ENCODE data around the gene ISCU. TPM values are rescaled to one million over a fixed set of nuclear protein-coding genes. Genes with fewer than 3 reads are reported as not detected.
A peak's percentile ranks its signal among the peaks of the same experiment; 100 is the strongest.

The ISCU gene
- total RNA-seq, 6 experiments from 2014 or later: 36.7 to 81.8 (median 58.4) TPM

DNA sequence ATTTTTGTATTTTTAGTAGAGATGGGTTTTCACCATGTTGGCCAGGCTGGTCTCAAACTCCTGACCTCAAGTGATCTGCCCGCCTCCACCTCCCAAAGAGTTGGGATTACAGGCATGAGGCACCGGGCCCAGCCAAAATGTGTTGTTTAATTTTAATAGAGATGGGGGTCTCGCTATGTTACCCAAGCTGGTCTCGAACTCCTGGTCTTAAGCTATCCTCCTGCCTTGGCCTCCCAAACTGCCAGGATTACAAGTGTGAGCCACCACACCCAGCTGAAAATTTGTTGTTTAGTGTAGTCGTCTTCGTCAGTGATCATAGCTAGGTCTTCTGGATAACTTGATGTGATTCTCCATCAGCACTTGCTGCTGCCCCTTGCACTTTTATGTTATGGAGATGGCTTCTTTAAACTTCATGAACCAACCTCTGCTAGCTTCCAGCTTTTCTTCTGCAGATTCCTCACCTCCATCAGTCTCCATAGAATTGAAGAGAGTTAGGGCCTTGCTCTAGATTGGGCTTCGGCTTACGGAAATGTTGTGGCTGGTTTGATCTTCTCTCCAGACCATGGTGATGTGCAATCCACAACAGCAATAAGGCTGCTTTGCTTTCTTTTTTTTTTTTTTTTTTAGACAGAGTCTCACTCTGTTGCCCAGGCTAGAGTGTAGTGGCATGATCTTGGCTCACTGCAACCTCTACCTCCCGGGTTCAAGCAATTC is 13.0 kb downstream of the ISCU start:
- TF ChIP-seq POLR2A (IDR thresholded peaks at IDR 0.05): no peak
- TF ChIP-seq, protein P1, sequence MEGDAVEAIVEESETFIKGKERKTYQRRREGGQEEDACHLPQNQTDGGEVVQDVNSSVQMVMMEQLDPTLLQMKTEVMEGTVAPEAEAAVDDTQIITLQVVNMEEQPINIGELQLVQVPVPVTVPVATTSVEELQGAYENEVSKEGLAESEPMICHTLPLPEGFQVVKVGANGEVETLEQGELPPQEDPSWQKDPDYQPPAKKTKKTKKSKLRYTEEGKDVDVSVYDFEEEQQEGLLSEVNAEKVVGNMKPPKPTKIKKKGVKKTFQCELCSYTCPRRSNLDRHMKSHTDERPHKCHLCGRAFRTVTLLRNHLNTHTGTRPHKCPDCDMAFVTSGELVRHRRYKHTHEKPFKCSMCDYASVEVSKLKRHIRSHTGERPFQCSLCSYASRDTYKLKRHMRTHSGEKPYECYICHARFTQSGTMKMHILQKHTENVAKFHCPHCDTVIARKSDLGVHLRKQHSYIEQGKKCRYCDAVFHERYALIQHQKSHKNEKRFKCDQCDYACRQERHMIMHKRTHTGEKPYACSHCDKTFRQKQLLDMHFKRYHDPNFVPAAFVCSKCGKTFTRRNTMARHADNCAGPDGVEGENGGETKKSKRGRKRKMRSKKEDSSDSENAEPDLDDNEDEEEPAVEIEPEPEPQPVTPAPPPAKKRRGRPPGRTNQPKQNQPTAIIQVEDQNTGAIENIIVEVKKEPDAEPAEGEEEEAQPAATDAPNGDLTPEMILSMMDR (IDR thresholded peaks at IDR 0.05): no peak
- intact Hi-C loops (cut with DNase I): loop anchor here in 1 of 2 donors (5.0 kb wide), 1 partner anchor 37 kb away; no protein-coding TSS in a partner anchor
- peak in 1 of 3 donors; percentile 11 for DNase-seq
- H3K27me3 ChIP-seq: no peaks in the 10 kb centered on the region
- ATAC-seq: no peak
- 76% methylated on average over 5 of the region's 9 CpGs for WGBS (ENCODE audit: insufficient coverage, low coverage, low lambda C conversion rate, missing lambda C conversion rate)
- no peak overlapping the region for H3K27ac ChIP-seq
- no peaks in the 10 kb centered on the region for H3K9me3 ChIP-seq
- H3K36me3 ChIP-seq: no peaks in the 10 kb centered on the region
- no peaks in the 10 kb centered on the region for H3K4me1 ChIP-seq
- no peak overlapping the region for H3K4me3 ChIP-seq

DNA sequence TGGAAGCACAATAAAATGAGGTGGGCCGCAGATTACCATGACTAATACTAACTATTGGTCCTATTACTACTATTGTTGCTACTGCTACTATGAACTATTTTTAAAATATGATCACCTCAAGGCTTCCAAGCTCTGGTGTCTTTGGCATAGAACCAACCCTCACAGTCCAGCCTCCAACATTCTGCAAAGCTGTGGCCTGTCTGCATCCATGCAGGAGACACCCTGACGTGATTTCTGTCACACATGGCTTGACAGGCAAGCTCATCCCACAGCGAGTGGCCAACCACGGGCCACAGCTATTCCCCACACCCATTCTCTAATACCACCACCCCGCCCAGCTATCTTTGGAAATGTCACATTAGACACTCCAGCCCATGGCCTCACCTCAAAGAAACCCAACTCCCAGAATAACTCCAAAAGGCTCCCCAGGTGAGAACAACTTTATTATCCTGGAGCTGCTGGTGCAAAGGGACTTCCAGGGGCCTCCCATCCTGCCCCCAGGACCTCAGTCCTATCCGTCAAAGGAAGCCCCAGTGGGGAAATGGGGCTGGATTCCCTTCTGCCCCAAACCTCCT is 14.4 kb downstream of the ISCU start:
- no peak for TF ChIP-seq POLR2A (IDR thresholded peaks at IDR 0.05)
- TF ChIP-seq, protein P1 (IDR thresholded peaks at IDR 0.05): no peak
- Histone ChIP-seq H3K36me3 (no peaks in the 10 kb centered on the region), H3K27ac (no peak overlapping the region), H3K27me3 (no peaks in the 10 kb centered on the region), H3K9me3 (no peaks in the 10 kb centered on the region), H3K4me3 (no peak overlapping the region), H3K4me1 (no peaks in the 10 kb centered on the region)
- WGBS (ENCODE audit: insufficient coverage, low coverage, low lambda C conversion rate, missing lambda C conversion rate): 62% methylated on average over 6 of the region's 6 CpGs
- intact Hi-C loops (cut with DNase I): loop anchor here in 1 of 2 donors (5.0 kb wide), 1 partner anchor 36 kb away; no protein-coding TSS in a partner anchor
- DNase-seq (peak in 1 of 3 donors; percentile 13), ATAC-seq (no peak)

DNA sequence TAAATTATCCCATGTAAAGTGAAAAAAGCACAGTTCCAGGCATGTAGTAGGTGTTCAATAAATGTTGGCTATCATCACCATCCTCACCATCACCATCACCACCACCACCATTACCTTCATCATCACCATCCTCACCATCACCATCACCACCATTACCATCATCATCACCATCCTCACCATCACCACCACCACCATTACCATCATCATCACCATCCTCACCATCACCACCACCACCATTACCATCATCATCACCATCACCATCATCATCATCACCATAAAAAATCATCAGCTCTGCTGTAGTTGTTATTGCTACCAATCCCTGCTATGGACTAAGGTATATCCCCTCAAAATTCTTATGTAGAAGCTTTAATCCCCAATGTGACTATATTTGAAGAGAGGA is 15.1 kb downstream of the ISCU start:
- TF ChIP-seq, protein P1 (IDR thresholded peaks at IDR 0.05): no peak
- no peak for TF ChIP-seq POLR2A (IDR thresholded peaks at IDR 0.05)
- no peaks in the 10 kb centered on the region for H3K4me1 ChIP-seq
- intact Hi-C loops (cut with DNase I): loop anchor here in 1 of 2 donors (5.0 kb wide), 1 partner anchor 35 kb away; no protein-coding TSS in a partner anchor

DNA sequence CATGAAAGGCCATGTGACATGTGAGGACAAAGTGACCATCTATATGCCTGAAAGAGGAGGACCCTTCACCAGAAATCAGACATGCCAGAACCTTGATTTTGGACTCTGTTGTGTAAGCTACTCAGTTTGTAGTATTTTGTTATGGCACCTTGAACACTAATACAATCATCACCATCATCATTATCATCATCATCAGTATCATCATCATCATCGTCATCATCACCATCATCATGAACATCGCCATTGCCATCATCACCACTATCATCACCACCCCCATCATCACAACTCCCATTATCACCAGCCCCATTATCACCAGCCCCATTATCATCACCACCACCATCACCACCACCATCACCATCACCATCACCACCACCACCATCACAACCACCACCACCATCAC is 15.9 kb downstream of the ISCU start:
- intact Hi-C loops (cut with DNase I): loop anchor here in 1 of 2 donors (5.0 kb wide), 1 partner anchor 34 kb away; no protein-coding TSS in a partner anchor
- WGBS (ENCODE audit: insufficient coverage, low coverage, low lambda C conversion rate, missing lambda C conversion rate): 93% methylated on average over 2 of the region's 2 CpGs
- Histone ChIP-seq H3K9me3 (no peaks in the 10 kb centered on the region), H3K27me3 (no peaks in the 10 kb centered on the region), H3K27ac (no peak overlapping the region), H3K4me3 (no peak overlapping the region), H3K4me1 (no peaks in the 10 kb centered on the region), H3K36me3 (no peaks in the 10 kb centered on the region)
- no peak for TF ChIP-seq POLR2A (IDR thresholded peaks at IDR 0.05)
- TF ChIP-seq, protein P1 (IDR thresholded peaks at IDR 0.05): no peak
- no peak for ATAC-seq
- no peak for DNase-seq

More for the DNA sequence above, 15.1 kb downstream of the ISCU start:
- no peaks in the 10 kb centered on the region for H3K27me3 ChIP-seq
- DNase-seq (no peak), ATAC-seq (no peak)
- no peak overlapping the region for H3K27ac ChIP-seq
- H3K36me3 ChIP-seq: no peaks in the 10 kb centered on the region
- no peak overlapping the region for H3K4me3 ChIP-seq
- no peaks in the 10 kb centered on the region for H3K9me3 ChIP-seq
